Measurements from ENCODE around the gene SYT15.

GRCh38 chr10:46530249-46531186 lies 48.4 kb upstream of the SYT15 start:
- TF ChIP-seq CTCF (IDR thresholded peaks at IDR 0.05; ENCODE audit: low read depth, low read length, poor library complexity, severe bottlenecking) (no peak), EZH2phosphoT487 (IDR thresholded peaks at IDR 0.05; ENCODE audit: borderline replicate concordance, low read length) (no peak)
